ENCODE data around the gene PRRT1.

The PRRT1 gene

DNA sequence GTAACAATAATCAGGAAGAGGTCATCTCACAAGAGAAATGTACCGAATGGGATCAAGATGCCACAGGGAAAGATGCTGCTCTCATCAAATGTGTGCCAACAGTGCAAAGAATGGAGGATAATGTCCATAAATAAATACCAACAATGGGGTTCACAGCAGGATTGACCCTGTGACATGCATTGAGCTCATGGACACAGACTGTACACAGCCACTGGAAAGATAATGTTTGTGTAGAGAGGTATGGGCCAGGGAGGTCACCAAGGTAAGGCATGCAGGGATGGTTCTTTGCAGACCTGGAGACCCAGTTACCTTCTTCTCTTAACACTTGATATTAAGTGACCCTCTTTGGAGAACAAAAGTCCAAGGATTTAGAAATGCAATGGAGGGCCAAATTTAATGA lies 22.7 kb upstream of the PRRT1 start:
- DNase-seq (ENCODE audit: low read depth) = no peak

DNA sequence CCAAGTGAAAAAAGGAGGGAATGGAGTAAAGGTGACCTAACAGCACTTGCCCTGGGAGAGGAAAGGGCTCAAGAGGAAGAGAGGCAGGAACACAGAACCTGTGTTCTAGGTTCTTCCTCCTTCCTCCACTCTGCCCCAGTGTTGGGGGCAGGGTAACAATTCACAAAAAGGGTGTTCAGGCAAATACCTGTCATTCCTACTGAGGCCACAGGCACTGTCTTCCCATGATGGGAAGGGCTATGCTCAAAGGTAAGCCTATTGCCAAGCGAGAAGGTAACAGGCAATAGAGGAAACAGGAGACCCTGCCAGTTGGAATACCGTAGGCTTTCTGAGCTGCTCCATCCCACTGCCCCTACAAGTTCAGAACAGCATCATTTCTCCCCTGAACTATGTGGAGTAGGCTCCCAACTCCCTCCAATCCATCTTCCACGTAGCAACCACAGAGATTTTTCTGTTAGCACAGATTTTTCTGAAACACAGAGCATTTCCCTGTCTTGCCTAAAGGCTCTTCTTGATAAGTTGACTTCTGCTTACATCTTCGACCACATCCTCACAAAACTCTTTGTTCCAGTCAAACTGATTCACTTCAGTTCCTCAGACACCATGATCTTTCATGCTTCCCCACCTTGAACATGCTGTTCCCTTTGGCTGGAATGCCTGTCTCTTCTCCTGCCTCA lies 21.4 kb upstream of the PRRT1 start:
- DNase-seq (ENCODE audit: low read depth) = no peak

DNA sequence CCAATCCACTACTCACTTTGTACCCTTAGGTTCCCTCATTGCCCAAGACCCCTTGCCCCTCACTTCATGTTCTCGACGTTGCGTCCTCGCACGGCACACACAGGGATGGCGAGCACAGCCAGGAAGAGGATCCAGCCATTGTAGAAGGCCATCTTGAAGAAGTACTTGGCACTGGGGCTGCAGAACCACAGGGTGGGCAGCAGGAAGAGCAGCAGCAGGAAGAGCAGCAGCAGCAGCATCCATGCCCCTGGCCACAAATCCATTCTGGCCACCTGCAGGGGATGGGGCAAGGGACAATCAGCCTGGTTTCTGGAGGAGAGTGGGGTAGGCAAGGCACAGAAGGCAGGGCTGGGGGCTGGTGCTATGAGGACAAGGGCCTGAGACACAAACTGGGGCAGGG lies 19.5 kb upstream of the PRRT1 start:
- DNase-seq (ENCODE audit: low read depth) = no peak

DNA sequence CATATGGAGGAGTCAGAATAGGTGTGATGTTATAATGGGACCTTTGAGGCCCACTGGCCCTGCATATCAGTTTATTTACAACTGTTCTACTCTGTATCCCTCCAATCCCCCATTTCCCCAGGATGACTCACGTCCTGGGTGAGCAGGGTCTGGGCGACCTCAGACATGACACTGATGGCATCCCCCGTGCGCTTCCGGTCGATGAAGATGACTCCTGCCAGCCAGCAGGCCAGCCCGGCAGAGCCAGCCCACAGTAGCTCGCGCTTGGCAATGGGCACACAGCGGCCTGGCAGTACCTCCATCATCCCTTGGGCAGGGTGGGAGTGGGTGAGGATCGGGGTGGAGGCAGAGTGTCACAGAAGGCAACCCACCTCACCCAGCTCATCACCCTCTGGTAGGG lies 18.6 kb upstream of the PRRT1 start:
- DNase-seq (ENCODE audit: low read depth) = no peak

DNA sequence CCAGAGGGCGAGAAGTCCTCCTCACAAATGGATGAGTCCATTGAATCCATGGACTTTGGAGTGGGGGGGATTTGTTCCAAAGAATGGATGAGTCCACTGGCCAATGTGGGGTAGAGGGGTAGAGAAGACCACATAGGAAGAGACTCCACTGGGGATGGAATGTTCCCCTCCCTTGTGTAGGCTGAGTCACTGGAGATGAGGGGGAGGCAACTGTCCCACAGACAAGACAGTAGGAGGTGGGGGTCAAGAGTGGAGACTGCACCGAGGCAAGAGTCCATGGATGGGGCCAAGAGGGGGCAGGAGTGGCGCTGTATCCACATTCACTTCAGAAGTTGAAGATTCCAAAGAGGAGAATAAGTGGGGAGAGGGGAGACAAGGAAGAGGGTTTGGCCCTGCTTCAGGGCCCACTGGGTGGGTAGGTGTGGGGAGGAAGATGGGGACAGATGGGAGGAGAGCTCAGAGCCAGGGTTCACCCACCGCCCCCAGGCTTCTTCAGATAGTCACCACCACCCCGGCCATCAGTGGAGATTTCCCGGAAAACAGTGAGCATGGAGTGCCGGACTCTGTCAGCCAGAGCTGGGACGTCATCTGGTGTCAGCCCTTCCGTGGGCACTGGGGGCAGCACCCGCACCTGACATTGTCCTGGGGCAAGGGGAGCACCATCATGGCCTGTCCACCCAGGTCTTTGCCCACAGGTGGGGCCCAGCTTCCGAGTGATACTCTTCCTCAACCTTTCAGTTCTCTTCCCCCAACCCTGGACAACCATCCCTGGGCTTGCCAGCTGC lies 17.3 kb upstream of the PRRT1 start:
- DNase-seq (ENCODE audit: low read depth) = no peak

DNA sequence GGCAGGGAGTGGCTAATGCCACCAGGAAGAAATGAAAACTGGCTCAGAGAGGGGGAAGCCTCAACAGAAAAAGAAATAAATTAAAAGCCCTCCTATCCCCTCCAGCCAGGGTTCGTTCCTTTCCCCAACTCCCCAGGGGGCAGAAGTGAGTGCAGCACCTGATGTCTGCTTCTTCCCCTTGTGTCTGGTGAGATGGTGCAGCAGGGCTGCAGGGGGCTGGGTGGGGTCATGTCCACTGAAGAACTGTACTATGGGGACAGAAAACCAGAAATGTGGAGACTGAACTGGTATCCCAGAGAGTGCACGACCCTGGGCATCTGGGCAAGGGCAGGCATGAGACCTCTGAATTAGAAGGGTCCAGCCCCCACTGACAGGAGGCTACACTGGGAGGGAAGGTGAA lies 16.6 kb upstream of the PRRT1 start:
- no peak for DNase-seq (ENCODE audit: low read depth)

DNA sequence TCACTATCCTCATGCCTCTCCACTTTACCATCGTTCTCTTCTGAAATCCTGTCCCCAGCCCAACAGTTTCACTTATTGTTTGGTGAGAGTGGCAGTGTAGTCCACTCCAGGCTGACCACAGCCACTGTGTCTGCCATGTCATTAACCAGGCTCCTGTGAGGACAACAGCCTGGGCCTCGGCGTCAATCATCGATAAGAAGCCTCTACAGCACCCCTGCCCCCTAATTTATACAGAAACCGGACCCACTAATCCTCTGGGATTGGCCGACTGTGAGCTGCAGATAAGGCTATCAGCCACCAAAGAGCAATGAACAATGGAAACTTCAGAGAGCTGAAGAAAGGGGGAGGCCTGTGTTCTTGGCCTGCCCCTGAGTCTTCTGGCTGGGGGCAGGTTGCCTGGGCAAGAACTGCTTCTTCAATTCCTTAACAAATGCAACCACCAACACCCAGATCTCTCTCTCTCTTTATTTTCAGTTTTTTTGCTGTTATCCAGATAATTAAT lies 16.1 kb upstream of the PRRT1 start:
- DNase-seq (ENCODE audit: low read depth) = no peak

DNA sequence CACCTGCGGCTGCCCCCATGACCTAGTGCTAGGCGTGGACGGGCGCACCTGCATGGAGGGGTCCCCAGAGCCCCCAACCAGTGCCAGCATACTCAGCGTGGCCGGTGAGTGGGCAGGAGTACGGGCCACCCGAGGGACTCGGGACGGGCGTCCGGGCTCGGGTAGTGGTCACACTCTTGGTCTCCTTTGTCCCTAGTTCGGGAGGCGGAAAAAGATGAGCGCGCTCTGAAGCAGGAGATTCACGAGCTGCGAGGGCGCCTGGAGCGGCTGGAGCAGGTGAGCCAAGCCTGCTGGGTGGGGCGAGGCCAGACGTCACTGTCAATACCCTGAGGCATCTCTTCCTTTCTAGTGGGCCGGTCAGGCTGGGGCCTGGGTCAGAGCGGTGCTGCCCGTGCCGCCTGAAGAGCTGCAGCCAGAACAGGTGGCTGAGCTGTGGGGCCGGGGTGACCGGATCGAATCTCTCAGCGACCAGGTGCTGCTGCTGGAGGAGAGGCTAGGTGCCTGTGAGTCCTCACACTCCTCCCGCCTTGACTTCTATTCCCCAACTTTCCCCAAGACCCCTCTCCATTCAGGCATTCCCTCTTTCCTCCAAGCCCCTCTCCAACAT lies 15.5 kb upstream of the PRRT1 start:
- DNase-seq (ENCODE audit: low read depth) = no peak

DNA sequence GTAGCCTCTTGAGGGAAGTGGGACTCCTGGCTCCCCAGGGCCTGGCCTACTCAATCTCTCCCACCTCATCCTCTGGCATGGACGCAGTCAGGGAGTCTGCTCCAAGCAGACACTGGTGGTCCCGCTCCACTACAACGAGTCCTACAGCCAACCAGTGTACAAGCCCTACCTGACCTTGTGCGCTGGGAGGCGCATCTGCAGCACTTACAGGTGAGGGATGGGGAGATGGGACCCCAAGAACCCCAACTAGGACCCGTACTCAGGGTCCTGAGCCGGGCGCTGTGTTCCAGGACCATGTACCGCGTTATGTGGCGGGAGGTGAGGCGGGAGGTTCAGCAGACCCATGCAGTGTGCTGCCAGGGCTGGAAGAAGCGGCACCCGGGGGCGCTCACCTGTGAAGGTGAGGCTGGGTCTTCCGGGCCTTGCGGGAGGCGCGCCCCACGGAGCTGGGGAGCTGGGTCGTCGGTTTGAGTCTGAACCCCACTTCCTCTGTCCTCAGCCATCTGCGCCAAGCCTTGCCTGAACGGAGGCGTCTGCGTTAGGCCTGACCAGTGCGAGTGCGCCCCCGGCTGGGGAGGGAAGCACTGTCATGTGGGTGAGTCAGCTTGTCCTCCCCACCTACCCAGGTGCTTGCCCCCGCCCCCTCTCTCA lies 14.8 kb upstream of the PRRT1 start:
- DNase-seq (ENCODE audit: low read depth) = no peak

DNA sequence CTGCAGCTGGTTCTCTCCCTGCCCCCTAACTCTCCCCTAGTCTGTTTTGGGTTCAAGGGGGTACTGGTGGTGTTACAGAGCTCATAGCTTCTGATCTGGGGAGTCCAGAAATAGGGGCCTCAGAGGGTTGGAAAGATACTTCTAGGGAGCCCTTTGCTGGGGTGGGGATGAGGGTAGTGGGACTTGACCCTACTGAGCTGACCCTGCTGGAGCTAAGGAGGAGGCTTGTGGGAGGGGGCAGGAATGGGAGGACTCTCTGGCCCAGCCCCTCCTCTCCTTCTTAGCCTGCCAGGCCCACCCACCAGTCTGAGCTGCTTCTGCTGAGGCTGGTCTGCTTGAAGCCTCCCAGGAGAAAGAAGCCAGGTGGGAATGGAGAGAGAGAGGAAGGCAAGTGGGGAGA lies 12.6 kb upstream of the PRRT1 start, which contains the start of gene EGFL8:
Gene EGFL8, plus strand, starts transcription at position 301 of the 400 bp plus-strand sequence. CDS start 1,571 bp downstream, outside the sequence.
- DNase-seq (ENCODE audit: low read depth) = no peak

DNA sequence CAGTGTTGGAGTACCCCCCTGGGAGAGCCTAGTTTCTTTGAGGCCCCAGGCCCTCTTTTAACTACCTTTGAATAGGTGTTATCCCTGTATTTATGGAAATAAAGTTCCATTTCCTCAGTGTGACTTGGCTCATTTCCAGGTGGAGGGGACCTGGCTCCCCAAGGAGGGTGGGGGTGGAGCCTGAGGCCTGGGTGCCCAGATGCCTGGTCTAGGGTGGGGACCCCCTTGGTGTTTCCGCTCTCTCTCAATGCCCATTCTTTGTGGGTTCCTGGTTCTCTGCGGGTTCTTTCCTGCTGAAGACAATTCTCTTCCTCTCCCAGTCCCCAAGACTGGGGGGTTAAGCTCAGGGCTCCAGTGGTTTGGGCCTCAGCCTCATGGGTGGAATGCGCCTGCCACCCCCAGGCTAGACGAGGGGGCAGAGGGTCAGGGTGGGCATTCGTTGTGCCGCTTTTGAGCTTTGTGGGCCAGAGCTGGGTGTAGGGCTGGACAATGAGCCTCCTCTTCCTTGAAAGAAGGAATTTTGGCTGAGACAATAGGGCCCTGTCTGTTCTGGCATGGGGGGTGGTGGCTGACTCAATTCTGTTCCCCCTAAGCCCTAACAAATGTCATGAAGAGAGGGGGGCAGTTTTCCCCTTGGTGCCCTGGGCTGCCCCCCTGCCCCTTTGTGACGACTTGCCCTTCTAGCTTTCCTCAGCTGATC lies 12.0 kb upstream of the PRRT1 start:
- DNase-seq (ENCODE audit: low read depth) = no peak

DNA sequence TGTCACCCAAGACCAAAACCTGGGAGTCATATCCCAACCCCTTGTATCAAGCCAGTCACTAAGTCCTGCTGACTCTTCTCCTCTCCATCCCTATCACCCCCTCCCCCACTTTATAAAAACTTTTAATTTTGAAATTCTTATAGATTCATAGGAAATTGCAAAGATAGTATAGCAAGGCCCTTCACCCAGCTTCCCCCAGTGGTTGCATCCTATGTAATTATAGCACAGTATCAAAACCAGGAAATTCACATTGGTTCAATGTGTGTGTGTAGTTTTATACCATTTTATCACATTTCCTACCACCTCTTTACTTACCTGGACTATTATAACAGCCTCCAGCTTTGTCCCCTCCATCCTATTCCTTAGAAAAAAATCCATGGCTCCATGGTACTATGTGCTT lies 6.3 kb upstream of the PRRT1 start:
- DNase-seq (ENCODE audit: low read depth) = no peak

DNA sequence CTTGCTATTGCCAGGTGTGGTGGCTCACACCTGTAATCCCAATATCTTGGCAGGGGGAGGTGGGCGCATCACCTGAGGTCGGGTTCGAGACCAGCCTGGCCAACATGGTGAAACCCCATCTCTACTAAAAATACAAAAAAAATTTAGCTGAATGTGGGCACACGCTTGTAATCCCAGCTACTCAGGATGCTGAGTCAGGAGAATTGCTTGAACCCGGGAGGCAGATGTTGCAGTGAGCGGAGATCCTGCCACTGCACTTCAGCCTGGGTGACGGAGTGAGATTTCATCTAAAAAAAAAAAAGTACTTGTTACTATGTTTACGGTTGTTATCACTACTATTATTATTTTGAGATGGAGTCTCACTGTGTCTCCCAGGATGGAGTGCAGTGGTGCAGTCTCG lies 5.2 kb upstream of the PRRT1 start:
- DNase-seq (ENCODE audit: low read depth) = no peak

DNA sequence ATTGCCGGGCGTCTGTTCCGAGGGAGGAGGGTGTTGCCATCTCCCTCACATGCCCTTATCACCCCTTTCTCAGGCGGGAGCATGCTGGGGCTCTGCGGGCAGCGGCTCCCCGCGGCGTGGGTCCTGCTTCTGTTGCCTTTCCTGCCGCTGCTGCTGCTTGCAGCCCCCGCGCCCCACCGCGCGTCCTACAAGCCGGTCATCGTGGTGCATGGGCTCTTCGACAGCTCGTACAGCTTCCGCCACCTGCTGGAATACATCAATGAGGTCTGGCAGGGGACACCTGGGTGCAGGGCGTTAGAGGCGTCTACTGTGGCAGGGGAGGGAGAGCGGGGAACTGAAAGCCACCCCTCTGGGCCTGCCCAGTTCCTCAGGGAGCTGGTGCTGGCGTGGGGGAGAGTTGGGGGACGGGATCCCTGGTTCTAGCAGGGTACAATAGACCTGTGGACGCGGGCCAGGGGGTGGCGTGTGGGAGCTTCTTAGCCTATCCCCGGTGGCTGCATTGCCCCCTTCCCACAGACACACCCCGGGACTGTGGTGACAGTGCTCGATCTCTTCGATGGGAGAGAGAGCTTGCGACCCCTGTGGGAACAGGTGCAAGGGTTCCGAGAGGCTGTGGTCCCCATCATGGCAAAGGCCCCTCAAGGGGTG lies 2.9 kb upstream of the PRRT1 start:
- no peak for DNase-seq (ENCODE audit: low read depth)

DNA sequence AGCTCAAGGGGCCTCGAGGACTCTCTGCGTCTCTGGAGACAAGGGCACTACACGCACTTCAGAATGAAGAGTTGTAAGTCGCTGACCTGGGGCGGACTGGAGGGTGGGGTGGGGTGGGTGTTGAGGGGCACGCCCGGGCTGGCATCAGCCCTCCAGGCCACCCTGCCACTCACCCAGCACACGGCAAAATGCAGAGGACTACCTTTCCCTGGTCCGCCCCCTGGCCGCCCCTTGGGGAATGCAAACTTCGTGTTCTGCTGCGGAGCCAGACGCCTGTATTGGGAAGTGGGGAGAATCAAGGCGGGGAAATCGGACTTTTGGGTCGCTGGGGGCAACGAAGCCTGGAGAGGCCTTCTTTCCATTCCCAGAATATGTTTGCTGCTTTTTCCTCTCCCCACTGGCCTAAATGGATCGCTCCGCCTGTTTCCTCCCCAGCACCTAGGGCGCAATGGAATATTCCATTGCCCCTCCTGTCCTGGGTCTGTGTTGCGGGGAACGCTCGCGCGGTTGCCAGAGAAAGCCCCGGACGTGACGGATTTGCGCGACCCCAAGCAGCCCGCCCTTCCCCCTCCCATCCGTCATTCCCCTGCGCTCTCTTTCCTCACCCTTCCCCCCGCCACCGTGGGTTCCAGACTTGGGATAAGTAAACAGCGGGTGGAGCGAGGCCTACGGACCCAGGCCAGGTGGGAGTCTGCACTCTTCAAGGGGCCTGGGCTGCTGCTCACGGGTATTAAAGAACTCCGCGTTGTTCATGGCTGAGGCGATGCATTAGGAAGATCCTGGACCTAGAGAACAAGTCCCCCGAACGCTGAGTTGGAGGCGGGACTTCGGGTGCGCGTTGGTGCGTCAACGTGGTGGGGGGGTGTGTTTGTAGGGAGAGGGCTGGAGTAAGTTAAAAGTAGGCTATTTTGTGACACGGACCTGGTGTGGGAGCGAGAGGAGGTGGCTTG lies 2.1 kb upstream of the PRRT1 start, which contains the start of gene PPT2:
Gene PPT2, plus strand, starts transcription at position 578 of the 950 bp plus-strand sequence. CDS start 454 bp downstream, outside the sequence.
- peak; percentile 73 for DNase-seq (ENCODE audit: low read depth)

DNA sequence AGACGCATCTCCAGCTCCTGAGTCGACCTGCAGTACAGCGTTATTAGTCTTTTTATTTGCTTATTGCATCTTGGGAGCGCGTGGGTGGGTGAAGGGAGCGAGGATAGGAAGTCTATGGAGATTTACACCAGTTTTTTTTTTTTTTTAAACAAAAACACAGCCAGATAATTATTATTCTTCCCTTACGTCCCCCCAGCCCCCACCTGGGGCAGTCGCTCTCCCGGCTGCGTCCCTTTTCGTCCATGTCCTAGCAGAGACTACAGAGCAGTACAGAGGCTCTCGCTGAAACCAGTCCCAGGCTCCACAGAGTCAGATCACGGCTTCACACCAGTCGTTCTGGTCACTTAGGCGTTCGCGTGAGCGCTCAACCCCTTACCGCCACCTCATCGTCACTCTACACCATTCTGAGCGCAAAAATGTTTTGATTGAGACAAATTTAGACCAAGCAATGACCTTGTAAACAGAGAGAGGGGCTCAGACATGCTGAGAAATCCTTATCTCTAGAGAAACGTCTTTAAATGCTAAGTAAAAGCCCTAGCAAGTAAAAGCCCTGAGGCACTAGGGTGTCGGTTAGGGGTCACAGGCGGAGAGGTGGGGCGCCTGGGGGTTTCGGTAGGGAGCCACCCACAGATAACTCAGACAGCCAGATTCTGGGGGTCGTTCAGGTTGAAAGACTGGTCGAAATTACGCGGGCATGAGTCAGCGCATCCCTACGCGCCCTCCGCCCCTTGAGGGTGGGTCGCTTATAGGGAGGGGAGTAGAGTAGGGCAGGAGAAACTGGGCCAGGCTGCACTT lies 1.2 kb upstream of the PRRT1 start:
- DNase-seq (ENCODE audit: low read depth) = no peak

DNA sequence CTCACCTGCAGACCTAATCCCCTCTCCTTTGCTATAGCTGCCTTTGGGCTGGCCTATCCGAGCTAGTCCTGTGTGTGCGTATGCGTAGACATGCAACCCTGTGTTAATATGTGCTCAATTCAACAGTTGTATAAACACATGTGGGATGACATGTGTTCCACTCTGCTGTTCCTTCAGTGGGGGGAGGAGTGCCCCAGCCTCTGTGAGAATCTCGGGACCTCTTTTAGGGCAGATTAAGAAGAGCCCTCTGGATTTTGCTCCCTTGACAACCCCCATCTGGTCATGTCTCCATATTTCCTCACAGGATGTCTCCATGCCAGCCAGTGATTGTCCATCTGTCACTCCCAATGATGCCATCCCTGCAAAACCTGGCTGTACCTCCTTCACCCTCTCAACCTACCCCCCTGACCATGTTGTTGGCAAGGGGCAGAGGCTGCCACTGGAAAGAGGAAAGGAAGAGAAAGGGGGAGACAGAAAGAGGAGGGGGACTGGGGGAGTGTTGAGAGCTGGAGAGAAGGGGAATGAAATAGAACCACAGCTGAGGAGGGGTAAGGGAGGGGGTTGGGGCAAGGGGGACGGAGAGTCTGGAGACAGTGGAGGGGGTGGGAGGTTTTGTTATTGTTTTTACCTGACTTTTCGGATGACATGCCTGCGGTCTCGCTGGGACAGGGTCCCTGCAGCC lies 417 bp downstream of the PRRT1 start:
- DNase-seq (ENCODE audit: low read depth) = no peak
